ENCODE measurements around the gene RARRES2.

- TF ChIP-seq CTCF (IDR thresholded peaks at IDR 0.05; ENCODE audit: insufficient read depth, low read depth, low read length): no peak
- TF ChIP-seq EZH2 (IDR thresholded peaks at IDR 0.05; ENCODE audit: insufficient read depth, low read length): no peak
These were observed 17.7 kb upstream of the RARRES2 start for GRCh38 chr7:150358988-150359621.
